GM12873 (cell line): ENCODE data around the gene ZSWIM6.

Experiments used
- TF ChIP-seq, protein P1 (sequence below): IDR thresholded peaks from 2 replicates; pipeline ENCODE4 v1.5.1; 2012; ENCODE audit warnings: low read depth, mild to moderate bottlenecking, moderate library complexity, low read length, control low read depth; ENCODE audit not compliant: insufficient read depth; ENCODE audit errors: missing control alignments

The ZSWIM6 gene

DNA sequence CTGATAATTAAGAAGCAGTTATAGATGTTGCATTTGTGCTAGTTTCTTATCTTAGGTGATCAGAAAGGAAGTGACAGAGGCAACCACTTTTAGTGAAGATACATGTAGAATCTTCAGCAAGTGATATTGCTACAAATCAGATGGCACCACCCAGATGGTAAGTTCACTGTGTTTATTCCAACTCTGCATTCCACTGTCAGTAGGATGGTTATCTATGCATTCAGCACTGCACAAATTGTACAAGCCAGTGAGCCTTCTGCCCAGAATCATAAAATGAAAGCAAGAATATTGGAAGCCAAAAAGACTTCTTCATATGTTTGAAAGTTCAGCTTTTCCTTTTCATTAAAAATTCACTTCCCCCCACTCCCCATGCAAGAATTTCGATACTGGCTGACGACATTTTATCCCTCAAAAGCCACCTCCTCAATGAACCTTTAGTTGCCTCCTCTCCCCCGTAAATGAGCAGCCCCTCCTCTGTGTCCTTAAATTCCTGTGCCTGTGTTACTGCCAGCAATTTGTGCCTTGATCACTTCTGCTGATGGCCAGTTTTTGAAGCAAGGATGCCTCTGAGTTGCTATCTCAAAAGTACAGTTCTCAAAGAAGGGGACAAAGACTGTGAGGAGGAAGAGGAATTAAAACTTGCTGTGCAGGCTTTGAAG is 91.6 kb downstream of the ZSWIM6 start:
- TF ChIP-seq, protein P1, sequence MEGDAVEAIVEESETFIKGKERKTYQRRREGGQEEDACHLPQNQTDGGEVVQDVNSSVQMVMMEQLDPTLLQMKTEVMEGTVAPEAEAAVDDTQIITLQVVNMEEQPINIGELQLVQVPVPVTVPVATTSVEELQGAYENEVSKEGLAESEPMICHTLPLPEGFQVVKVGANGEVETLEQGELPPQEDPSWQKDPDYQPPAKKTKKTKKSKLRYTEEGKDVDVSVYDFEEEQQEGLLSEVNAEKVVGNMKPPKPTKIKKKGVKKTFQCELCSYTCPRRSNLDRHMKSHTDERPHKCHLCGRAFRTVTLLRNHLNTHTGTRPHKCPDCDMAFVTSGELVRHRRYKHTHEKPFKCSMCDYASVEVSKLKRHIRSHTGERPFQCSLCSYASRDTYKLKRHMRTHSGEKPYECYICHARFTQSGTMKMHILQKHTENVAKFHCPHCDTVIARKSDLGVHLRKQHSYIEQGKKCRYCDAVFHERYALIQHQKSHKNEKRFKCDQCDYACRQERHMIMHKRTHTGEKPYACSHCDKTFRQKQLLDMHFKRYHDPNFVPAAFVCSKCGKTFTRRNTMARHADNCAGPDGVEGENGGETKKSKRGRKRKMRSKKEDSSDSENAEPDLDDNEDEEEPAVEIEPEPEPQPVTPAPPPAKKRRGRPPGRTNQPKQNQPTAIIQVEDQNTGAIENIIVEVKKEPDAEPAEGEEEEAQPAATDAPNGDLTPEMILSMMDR: no peak

DNA sequence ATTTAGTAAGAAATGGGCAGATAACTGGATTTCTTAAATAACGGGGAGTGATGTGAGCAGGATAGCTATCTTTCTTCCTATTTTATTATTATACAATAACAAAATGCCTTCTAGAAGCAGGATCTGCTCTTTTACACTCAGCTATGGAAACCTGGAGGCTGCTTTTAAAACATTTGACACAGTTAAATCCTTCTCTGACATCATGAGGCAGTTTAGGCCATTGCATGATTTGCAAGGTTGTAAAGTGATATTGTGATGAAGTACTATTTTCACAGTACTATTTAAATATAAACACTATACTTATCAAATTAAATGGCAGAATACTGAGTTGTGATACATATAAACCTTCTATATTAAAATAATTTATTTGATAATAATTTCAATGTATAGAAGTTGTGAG is 93.9 kb downstream of the ZSWIM6 start:
- TF ChIP-seq, protein P1: no peak

DNA sequence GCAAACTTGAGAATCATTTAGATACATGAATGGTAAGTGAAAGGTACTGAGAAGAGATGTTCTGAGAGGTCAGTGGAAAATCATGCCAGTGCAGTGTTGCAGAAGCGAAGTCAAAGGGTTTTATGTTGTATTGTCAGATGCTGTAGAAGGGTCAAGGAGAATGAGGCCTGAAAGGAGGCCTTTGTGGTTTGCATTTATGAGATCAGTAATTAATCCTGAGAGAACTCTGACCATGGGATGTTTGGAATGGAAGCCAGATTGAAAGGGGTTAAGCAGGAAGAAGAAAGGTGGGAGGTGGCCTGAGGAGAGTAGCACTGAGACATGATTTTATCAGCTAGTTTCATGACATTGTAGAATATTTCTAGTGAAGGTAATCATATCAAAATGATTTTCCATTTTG is 97.8 kb downstream of the ZSWIM6 start:
- TF ChIP-seq, protein P1: no peak

DNA sequence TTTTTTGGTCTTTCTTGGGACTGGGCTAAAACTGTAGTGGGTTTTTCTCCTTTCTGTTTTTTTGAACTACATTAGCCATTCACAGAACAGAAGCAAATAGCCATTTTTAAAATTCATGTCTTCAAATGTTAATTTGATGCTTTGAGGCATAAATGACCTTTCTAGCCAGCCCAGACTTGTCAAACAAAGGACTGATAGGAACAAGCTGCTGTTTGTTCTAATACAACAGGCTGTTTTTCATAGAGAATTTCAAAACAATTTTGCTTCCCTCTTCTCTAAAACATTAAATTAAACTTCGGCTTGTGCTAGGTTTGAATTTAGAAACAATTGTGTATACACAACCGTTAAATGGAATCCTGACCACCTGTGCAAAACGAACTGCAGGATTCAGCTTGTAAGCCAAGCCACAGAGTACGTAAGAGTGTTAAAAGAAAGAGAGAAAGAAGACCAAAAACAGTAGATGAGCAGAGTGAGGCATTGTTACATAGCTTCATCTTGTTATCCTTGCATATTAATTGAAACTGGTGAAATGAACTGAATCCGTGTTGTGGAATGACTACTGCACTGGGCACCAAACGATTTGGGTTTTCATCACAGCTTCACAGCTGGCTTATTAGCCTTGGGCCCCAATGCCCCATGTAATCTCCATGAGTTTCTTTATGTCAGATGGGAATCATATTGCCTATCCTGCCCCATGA is 100.0 kb downstream of the ZSWIM6 start:
- TF ChIP-seq, protein P1: no peak

DNA sequence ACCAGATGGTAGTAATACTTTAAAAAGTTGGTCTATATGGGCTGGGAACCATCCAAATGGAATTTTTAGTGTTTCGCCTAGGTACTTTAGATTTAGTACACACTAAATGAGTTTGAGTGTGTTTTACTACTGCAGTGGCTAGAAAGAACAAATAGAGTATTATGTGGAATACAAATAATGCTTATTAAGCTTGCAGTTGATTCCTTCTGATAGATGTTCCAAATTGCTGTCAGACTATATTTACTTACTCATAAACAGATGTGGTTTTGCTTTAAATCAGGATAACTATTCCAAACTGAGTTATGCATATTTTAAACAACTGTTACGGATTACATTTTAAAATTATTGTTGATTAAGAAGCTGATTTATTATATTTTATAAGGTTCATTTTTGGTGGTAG is 103.3 kb downstream of the ZSWIM6 start:
- TF ChIP-seq, protein P1: no peak

DNA sequence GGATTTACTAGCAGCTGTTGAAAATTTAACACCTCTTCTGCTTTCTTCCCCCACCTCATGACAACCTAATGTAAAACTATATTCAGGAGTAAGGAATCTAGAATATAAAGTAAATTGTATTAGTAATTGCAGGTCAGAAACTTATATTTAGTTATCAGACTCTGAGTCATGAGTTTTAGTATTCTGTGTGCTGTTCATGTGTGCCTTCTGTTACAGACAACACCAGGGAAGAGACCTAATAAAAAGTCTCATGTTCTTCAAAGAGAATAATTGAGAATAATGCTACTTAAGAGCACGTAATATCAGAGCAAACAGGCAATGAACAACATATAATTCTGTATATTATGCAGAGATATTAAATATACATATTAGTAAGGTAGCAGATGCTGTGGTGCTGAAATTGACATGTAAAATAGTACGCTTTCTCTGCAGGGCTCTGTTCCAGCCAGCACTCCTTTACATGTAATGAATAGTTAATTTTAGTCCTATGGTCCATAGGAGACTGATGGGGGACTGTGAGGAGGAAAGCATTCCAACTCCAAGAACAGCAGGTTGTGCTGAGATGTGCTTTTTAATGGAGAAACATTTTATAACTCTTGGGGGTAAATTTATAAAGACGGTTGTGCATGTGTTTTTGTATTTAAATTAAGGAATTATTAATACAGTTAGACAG is 106.4 kb downstream of the ZSWIM6 start:
- TF ChIP-seq, protein P1: no peak

DNA sequence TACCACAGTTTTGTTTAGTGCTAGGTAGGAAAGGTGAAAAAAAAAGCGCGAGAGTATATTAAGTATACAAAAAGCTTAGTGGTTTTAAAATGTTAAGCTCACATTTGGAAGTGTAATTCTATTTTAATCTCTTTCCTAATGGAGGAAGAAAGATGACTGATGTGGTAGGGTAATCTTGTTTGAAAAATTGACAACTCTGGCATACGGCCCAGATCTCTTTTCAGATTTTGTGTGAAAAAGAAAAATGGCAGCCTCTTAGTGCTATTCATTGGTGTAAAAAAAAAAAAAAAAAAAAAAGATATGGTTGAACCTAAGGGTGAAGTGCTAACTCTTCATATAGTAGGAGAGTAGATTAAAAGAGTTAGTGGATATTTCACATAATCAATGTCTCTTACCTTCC is 108.0 kb downstream of the ZSWIM6 start:
- TF ChIP-seq, protein P1: no peak
